HepG2 (cell line): ENCODE results near the gene CDC37L1. TPM values are rescaled to one million over a fixed set of nuclear protein-coding genes. Genes with fewer than 3 reads are reported as not detected.
A peak's percentile ranks its signal among the peaks of the same experiment; 100 is the strongest.

Source experiments
- CBX1 ChIP-seq: IDR thresholded peaks from one replicate; pipeline ENCODE4 v1.6.1; 2016; ENCODE audit warnings: antibody characterized with exemption, low read depth
- CEBPB ChIP-seq: IDR thresholded peaks from 2 replicates; pipeline ENCODE4 v1.6.1; 2011; ENCODE audit warnings: low read depth, low read length, improper control_type of control experiment, borderline replicate concordance
- CENPBD1 ChIP-seq: sonication (generic); formaldehyde crosslinking; IDR thresholded peaks from 2 replicates; pipeline ENCODE4 v1.8.0; 2022; ENCODE audit warnings: missing genetic modification reagents, low read depth, mild to moderate bottlenecking, borderline replicate concordance
- ELF4 ChIP-seq: sonication (generic); formaldehyde crosslinking; IDR thresholded peaks from 2 replicates; pipeline ENCODE4 v1.5.0; 2020; ENCODE audit warnings: missing genetic modification reagents, mild to moderate bottlenecking, moderate library complexity, borderline replicate concordance
- GLI4 ChIP-seq: sonication (generic); formaldehyde crosslinking; IDR thresholded peaks from 2 replicates; pipeline ENCODE4 v1.5.1; 2020; ENCODE audit warnings: missing genetic modification reagents, mild to moderate bottlenecking, moderate library complexity, borderline replicate concordance
- NFIB ChIP-seq: sonication (generic); formaldehyde crosslinking; IDR thresholded peaks from 2 replicates; pipeline ENCODE4 v1.9.0; 2021; ENCODE audit warnings: missing genetic modification reagents, mild to moderate bottlenecking, borderline replicate concordance
- PATZ1 ChIP-seq: sonication (generic); formaldehyde crosslinking; IDR thresholded peaks from 2 replicates; pipeline ENCODE4 v1.4.0; 2020; ENCODE audit warnings: missing genetic modification reagents
- POLR2AphosphoS5 ChIP-seq: IDR thresholded peaks from 2 replicates; pipeline ENCODE4 v1.6.1; 2012; ENCODE audit warnings: low read depth, low read length
- PPARG ChIP-seq: conservative IDR thresholded peaks from 2 replicates; pipeline ENCODE4 v1.6.1; 2016; ENCODE audit warnings: missing biosample characterization, missing genetic modification reagents
- REXO4 ChIP-seq: sonication (generic); formaldehyde crosslinking; IDR thresholded peaks from 2 replicates; pipeline ENCODE4 v1.8.0; 2022; ENCODE audit warnings: missing genetic modification reagents, mild to moderate bottlenecking, borderline replicate concordance
- SMYD3 ChIP-seq: sonication (generic); formaldehyde crosslinking; IDR thresholded peaks from 2 replicates; pipeline ENCODE4 v1.8.1; 2023; ENCODE audit warnings: mild to moderate bottlenecking, missing genetic modification reagents
- SPEN ChIP-seq: sonication (generic); formaldehyde crosslinking; IDR thresholded peaks from 2 replicates; pipeline ENCODE4 v1.5.1; 2020; ENCODE audit warnings: low read depth, mild to moderate bottlenecking, missing genetic modification reagents
- THAP7 ChIP-seq: sonication (generic); formaldehyde crosslinking; IDR thresholded peaks from 2 replicates; pipeline ENCODE4 v1.8.1; 2023; ENCODE audit warnings: mild to moderate bottlenecking, missing genetic modification reagents
- TIGD3 ChIP-seq: sonication (generic); formaldehyde crosslinking; IDR thresholded peaks from 2 replicates; pipeline ENCODE4 v1.5.1; 2020; ENCODE audit warnings: mild to moderate bottlenecking, missing genetic modification reagents, borderline replicate concordance
- ZBTB2 ChIP-seq: sonication (generic); formaldehyde crosslinking; IDR thresholded peaks from 2 replicates; pipeline ENCODE4 v1.8.0; 2022; ENCODE audit warnings: low read depth, missing genetic modification reagents
- ZBTB42 ChIP-seq: sonication (generic); formaldehyde crosslinking; IDR thresholded peaks from 2 replicates; pipeline ENCODE4 v1.5.0; 2020; ENCODE audit warnings: mild to moderate bottlenecking, missing genetic modification reagents
- ZNF225 ChIP-seq: sonication (generic); formaldehyde crosslinking; IDR thresholded peaks from 2 replicates; pipeline ENCODE4 v1.4.0; 2020; ENCODE audit warnings: mild to moderate bottlenecking, missing genetic modification reagents
- ZNF263 ChIP-seq: sonication (generic); formaldehyde crosslinking; IDR thresholded peaks from 2 replicates; pipeline ENCODE4 v1.4.0; 2020; ENCODE audit warnings: missing genetic modification reagents
- ZNF543 ChIP-seq: sonication (generic); formaldehyde crosslinking; IDR thresholded peaks from 2 replicates; pipeline ENCODE4 v1.4.0; 2020; ENCODE audit warnings: mild to moderate bottlenecking, missing genetic modification reagents
- ZNF652 ChIP-seq: IDR thresholded peaks from 2 replicates; pipeline ENCODE4 v1.6.1; 2016; ENCODE audit warnings: low read depth, borderline replicate concordance
- ZNF816 ChIP-seq: sonication (generic); formaldehyde crosslinking; IDR thresholded peaks from 2 replicates; pipeline ENCODE4 v1.8.0; 2022; ENCODE audit warnings: missing genetic modification reagents, mild to moderate bottlenecking, borderline replicate concordance
- polyA plus RNA-seq, 8 experiments: library from polyadenylated mRNA; depleted of rRNA in 3 of 8; stranded (reverse) in 7 of 8; unstranded in 1 of 8; fragments of >200 nt; fragmentation: Illumina TruSeq in 4 of 8; extraction: Trizol in 4 of 8; gene quantifications; 2 replicates each; pipeline versions ENCODE4 v1.2.1 to v1.2.3, GENCODE V29; 2011 to 2016; ENCODE audit warnings: low read depth in 4 of 8, missing spikeins in 1 of 8, mixed read lengths in 1 of 8; ENCODE audit not compliant: insufficient read depth in 1 of 8
- total RNA-seq, 5 experiments: library from RNA; depleted of rRNA; stranded (reverse); fragments of >200 nt; fragmentation: Illumina TruSeq; extraction: Trizol; gene quantifications; 2 replicates each; pipeline ENCODE4 v1.2.3, GENCODE V29; 2016; ENCODE audit warnings: low read depth in 1 of 5

CDC37L1 gene
- total and polyA plus RNA-seq, 2 of the 13 experiments (the other 11 are each of a cell fraction or from before 2014, with no cell fraction given): 5.5 to 17.0 TPM

GRCh38 chr9:4662108-4662988 lies 17.0 kb upstream of the CDC37L1 start, which contains the start of gene PLPP6 (continued):
- TF ChIP-seq CEBPB (peak; percentile 91), ZNF543 (CRISPR knock-in tag) (no peak; the same call in 1 of the 2 replicates), PATZ1 (CRISPR knock-in tag) (peak; percentile 52; the same call in 1 of the 2 replicates), TIGD3 (no peak), CENPBD1 (no peak), CBX1 (peak; percentile 40), ZNF225 (CRISPR knock-in tag) (0 out of 2 replicates have a peak, but pooled peaks have one; percentile 26), SPEN (peak; percentile 79), ZNF652 (CRISPR knock-in tag) (no peak), ZBTB42 (CRISPR knock-in tag) (peak; percentile 56; the same call in 1 of the 2 replicates), NFIB (CRISPR knock-in tag) (no peak), POLR2AphosphoS5 (peak; percentile 58), ZNF816 (CRISPR knock-in tag) (peak; percentile 80; the same call in 1 of the 2 replicates), REXO4 (no peak; the same call in 1 of the 2 replicates), THAP7 (peak; percentile 37; the same call in 1 of the 2 replicates), SMYD3 (peak; percentile 78; the same call in 1 of the 2 replicates), ELF4 (CRISPR knock-in tag) (peak; percentile 93; the same call in 1 of the 2 replicates), ZNF263 (CRISPR knock-in tag) (peak; percentile 65; the same call in 1 of the 2 replicates), PPARG (CRISPR knock-in tag) (no peak), ZBTB2 (CRISPR knock-in tag) (no peak), GLI4 (CRISPR knock-in tag) (peak; percentile 87; the same call in 1 of the 2 replicates)
